Retinal pigment epithelial cell (primary cell): ENCODE data around the gene MICU1.

Experiments used
- DNase-seq: peaks from one replicate; pipeline ENCODE4 v3.0.0-alpha.2; 2010; ENCODE audit warnings: low read depth
- H3K4me3 ChIP-seq: 2 replicates; pipeline ENCODE4 v1.5.1; 2011; ENCODE audit warnings: mild to moderate bottlenecking, low read length, control low read depth, moderate library complexity
- CTCF ChIP-seq: conservative IDR thresholded peaks from 2 replicates; pipeline ENCODE4 v1.5.1; 2011; ENCODE audit warnings: low read depth, low read length, control low read depth, inconsistent platforms

The MICU1 gene

GRCh38 chr10:72429931-72430330 lies 195.9 kb downstream of the MICU1 start:
- H3K4me3 ChIP-seq, result no peak overlapping the region
- DNase-seq, result no peak
- no peak for TF ChIP-seq CTCF

DNA sequence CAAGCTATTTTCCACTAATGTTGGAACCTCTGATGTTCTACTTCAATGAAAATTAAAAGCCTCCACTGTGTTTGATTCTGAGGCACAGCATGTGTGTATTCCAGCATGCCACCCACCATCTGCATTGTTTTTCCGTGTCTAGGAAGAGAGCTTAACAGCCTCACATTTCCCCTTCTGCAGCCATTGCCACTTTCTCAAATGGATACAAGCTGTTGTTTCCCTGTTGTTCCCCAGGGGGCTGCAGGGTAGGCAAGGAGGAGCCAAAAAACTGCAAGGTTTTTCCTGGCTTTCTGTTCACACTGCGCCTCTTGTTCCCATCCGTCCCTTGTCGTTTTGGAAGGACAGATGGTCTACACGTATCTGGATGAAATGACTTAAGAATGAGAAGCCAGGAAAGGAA lies 198.9 kb downstream of the MICU1 start:
- no peak for DNase-seq
- no peak overlapping the region for H3K4me3 ChIP-seq
- TF ChIP-seq CTCF, result peak; percentile 11

GRCh38 chr10:72425133-72425532 lies 200.7 kb downstream of the MICU1 start:
- TF ChIP-seq CTCF, result no peak
- no peak overlapping the region for H3K4me3 ChIP-seq
- no peak for DNase-seq

DNA sequence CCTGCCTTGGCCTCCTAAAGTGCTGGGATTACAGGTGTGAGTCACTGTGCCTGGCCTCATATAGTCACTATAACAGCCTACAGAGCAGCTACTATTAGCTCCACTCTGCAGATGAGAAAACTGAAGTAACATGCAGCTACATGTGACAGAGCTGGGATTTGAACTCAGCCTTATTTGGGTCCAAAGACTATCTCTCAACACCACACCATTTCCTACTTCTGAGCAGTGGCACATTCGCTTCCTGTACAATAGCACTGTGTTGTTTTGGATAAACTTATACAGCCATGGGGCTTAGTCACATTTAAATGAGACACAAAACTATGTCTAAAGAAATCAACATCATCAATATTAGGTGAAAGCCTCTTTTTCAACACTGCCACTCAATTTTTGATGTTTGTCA lies 201.3 kb downstream of the MICU1 start:
- DNase-seq, result no peak
- no peak for TF ChIP-seq CTCF

GRCh38 chr10:72423426-72423825 lies 202.5 kb downstream of the MICU1 start:
- no peak for DNase-seq
- H3K4me3 ChIP-seq, result no peak overlapping the region
- no peak for TF ChIP-seq CTCF

More for the DNA sequence above, 201.3 kb downstream of the MICU1 start:
- H3K4me3 ChIP-seq, result no peak overlapping the region

DNA sequence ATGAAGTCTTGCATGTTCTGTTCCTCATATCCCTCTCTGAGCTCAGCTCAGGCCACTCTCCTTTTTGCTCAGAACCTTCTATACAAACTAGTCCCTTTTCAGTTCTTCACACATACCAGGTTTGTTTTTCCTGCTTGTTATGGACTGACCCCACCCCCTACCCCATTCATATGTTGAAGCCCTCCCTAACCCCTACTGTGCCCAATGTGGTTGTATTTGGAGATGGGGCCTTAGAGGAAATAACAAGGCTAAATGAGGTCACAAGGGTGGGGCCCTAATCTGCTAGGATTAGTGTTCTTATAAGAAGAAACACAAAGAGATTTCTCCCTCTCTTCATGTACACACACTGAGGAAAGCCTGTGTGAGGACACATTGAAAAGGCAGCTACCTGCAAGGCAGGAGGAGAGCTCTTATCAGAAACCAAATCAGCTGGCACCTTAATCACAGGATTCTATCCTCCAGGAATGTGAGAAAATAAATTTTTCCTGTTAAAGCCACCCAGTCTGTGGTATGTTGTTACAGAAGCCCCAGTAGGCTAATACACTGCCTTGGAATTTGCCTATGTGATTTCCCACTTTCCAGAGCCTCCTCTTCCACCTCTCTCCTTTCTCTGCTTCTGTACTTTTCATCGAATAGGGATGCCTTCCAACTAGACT lies 203.9 kb downstream of the MICU1 start:
- no peak for TF ChIP-seq CTCF
- DNase-seq, result no peak
- H3K4me3 ChIP-seq, result no peak overlapping the region

- no peak for TF ChIP-seq CTCF
- DNase-seq, result no peak
- H3K4me3 ChIP-seq, result no peak overlapping the region
Measured at GRCh38 chr10:72419241-72419640, 206.6 kb downstream of the MICU1 start.
